HepG2 (cell line): Measurements from ENCODE around the gene RB1. TPM values are rescaled to one million over a fixed set of nuclear protein-coding genes. Genes with fewer than 3 reads are reported as not detected.

Experiments
- ATAC-seq: fragments of 200-7000 bp; cut with Tn5 transposase; 3 replicates; pipeline ENCODE4 v1.9.1; 2020; ENCODE audit warnings: mild to moderate bottlenecking, moderate library complexity
- BruUV-seq: library from RNA; stranded (reverse); fragments of 400-500 nt; replicated peaks from 2 replicates; lab custom pipeline; 2021; lab: Mats Ljungman, UMichigan
- CTCF ChIA-PET: fragments of 300-600 bp; formaldehyde crosslinking; extraction: SDS; loops from one replicate; lab custom pipeline; 2021; ENCODE audit warnings: low total read pairs, inconsistent platforms, low intra/inter-chr PET ratio; lab: Yijun Ruan, JAX
- POLR2A ChIA-PET: fragments of 350-600 bp; sonication (Branson Sonifier 250); formaldehyde crosslinking; loops from one replicate; lab custom pipeline; 2020; ENCODE audit warnings: antibody characterized with exemption, inconsistent platforms; lab: Yijun Ruan, JAX
- DNase-seq: peaks from one replicate; pipeline ENCODE4 v3.0.0-alpha.2; 2015; ENCODE audit warnings: low spot score
- FAIRE-seq: peaks from 3 replicates; lab custom pipeline; 2011; peaks lifted over from hg19 to GRCh38; lab: Jason Lieb, UNC
- H2AFZ ChIP-seq: one replicate; pipeline ENCODE4 v1.6.1; 2011; ENCODE audit warnings: low read length, inconsistent platforms
- H3K27ac ChIP-seq: fragments of 300-600 bp; 3 replicates; pipeline ENCODE4 v1.8.0; 2011; ENCODE audit warnings: mixed run types, mild to moderate bottlenecking, mixed read lengths, low read length, inconsistent platforms; ENCODE audit not compliant: insufficient read depth; ENCODE audit errors: extremely low read length
- H3K27me3 ChIP-seq, 2 experiments: fragments of 200-600 bp in 1 of 2; 2 replicates in 1 of 2; 3 replicates in 1 of 2; pipeline versions ENCODE4 v1.6.0 to v1.8.0; 2011; ENCODE audit warnings: low read length in 2 of 2, mild to moderate bottlenecking in 2 of 2, moderate library complexity in 2 of 2, inconsistent platforms in 1 of 2; ENCODE audit not compliant: insufficient read depth in 2 of 2, control insufficient read depth in 1 of 2
- H3K36me3 ChIP-seq, 2 experiments: fragments of 200-600 bp in 1 of 2; replicated peaks in 1 of 2; 2 replicates in 1 of 2; 3 replicates in 1 of 2; pipeline versions ENCODE4 v1.5.1 to v1.8.0; 2011; ENCODE audit warnings: low read length in 2 of 2, inconsistent platforms in 1 of 2; ENCODE audit not compliant: insufficient read depth in 2 of 2, control insufficient read depth in 1 of 2
- H3K4me1 ChIP-seq: 2 replicates; pipeline ENCODE4 v1.5.1; 2012; ENCODE audit warnings: low read length, inconsistent platforms; ENCODE audit not compliant: insufficient read depth
- H3K4me2 ChIP-seq: 2 replicates; pipeline ENCODE4 v1.6.0; 2011; ENCODE audit warnings: low read depth, low read length, inconsistent platforms
- H3K4me3 ChIP-seq, 3 experiments: fragments of 200-600 bp in 1 of 3; sonication (generic), shearing (Covaris generic) in 1 of 3; replicated peaks in 1 of 3; 2 replicates each; pipeline ENCODE4 v1.5.1; 2011 to 2016; ENCODE audit warnings: low read length in 3 of 3, inconsistent platforms in 2 of 3, low read depth in 2 of 3, mild to moderate bottlenecking in 2 of 3, control low read depth in 1 of 3, mixed read lengths in 1 of 3; ENCODE audit not compliant: insufficient read depth in 1 of 3
- H3K79me2 ChIP-seq: one replicate; pipeline ENCODE4 v1.6.1; 2011; ENCODE audit warnings: low read length, inconsistent platforms; ENCODE audit not compliant: insufficient read depth
- H3K9ac ChIP-seq: 2 replicates; pipeline ENCODE4 v1.6.0; 2011; ENCODE audit warnings: mild to moderate bottlenecking, low read depth, low read length, inconsistent platforms; ENCODE audit not compliant: insufficient read depth
- H3K9me3 ChIP-seq: 2 replicates; pipeline ENCODE4 v1.5.1; 2012; ENCODE audit warnings: mild to moderate bottlenecking, low read length
- H4K20me1 ChIP-seq: 2 replicates; pipeline ENCODE4 v1.6.0; 2011; ENCODE audit warnings: inconsistent platforms, mild to moderate bottlenecking, low read length, moderate library complexity; ENCODE audit not compliant: insufficient read depth
- FIP1L1 ChIP-seq: fragments of 200-400 bp; formaldehyde crosslinking; IDR thresholded peaks from 2 replicates; pipeline ENCODE4 v1.6.1; 2018; ENCODE audit warnings: low read depth, mild to moderate bottlenecking, low read length, moderate library complexity, borderline replicate concordance; ENCODE audit not compliant: insufficient read depth
- HMG20B ChIP-seq: conservative IDR thresholded peaks from 2 replicates; pipeline ENCODE4 v1.6.1; 2016; ENCODE audit warnings: missing genetic modification reagents, missing compliant biosample characterization
- KDM5A ChIP-seq: fragments of 200-600 bp; sonication (generic); IDR thresholded peaks from 2 replicates; pipeline ENCODE4 v1.7.0; 2018; ENCODE audit warnings: antibody characterized with exemption, mild to moderate bottlenecking, low read length, borderline replicate concordance
- NONO ChIP-seq, 2 experiments: fragments of 450-650 bp in 1 of 2; sonication (generic) in 1 of 2; formaldehyde crosslinking in 1 of 2; IDR thresholded peaks in 1 of 2; conservative IDR thresholded peaks in 1 of 2; 2 replicates each; pipeline versions ENCODE4 v1.6.1 to v1.8.0; 2017 to 2022; ENCODE audit warnings: mild to moderate bottlenecking in 1 of 2, missing genetic modification reagents in 1 of 2, moderate library complexity in 1 of 2
- NR2F2 ChIP-seq: IDR thresholded peaks from 2 replicates; pipeline ENCODE4 v1.6.1; 2012; ENCODE audit warnings: low read depth, inconsistent platforms, borderline replicate concordance
- RFX5 ChIP-seq: IDR thresholded peaks from 2 replicates; pipeline ENCODE4 v1.6.1; 2011; ENCODE audit warnings: low read depth, low read length, improper control_type of control experiment
- SCMH1 ChIP-seq: sonication (generic); formaldehyde crosslinking; IDR thresholded peaks from 2 replicates; pipeline ENCODE4 v1.9.0; 2021; ENCODE audit warnings: missing genetic modification reagents, mild to moderate bottlenecking, borderline replicate concordance
- SMAD9 ChIP-seq: sonication (generic); formaldehyde crosslinking; IDR thresholded peaks from 2 replicates; pipeline ENCODE4 v1.5.1; 2020; ENCODE audit warnings: mild to moderate bottlenecking, missing genetic modification reagents
- SMYD3 ChIP-seq: sonication (generic); formaldehyde crosslinking; IDR thresholded peaks from 2 replicates; pipeline ENCODE4 v1.8.1; 2023; ENCODE audit warnings: mild to moderate bottlenecking, missing genetic modification reagents
- TCF12 ChIP-seq, 2 experiments: fragments of 450-650 bp in 1 of 2; sonication (generic) in 1 of 2; formaldehyde crosslinking in 1 of 2; IDR thresholded peaks; 2 replicates each; pipeline versions ENCODE4 v1.6.1 to v1.8.0; 2017 to 2022; ENCODE audit warnings: antibody characterized with exemption in 1 of 2, mild to moderate bottlenecking in 1 of 2, missing genetic modification reagents in 1 of 2, moderate library complexity in 1 of 2
- TEAD3 ChIP-seq: optimal IDR thresholded peaks from 2 replicates; pipeline ENCODE3; 2016; ENCODE audit warnings: borderline replicate concordance
- TFDP2 ChIP-seq: sonication (generic); formaldehyde crosslinking; IDR thresholded peaks from 2 replicates; pipeline ENCODE4 v1.4.0; 2020; ENCODE audit warnings: missing genetic modification reagents
- TGIF2 ChIP-seq: IDR thresholded peaks from 2 replicates; pipeline ENCODE4 v1.6.1; 2016; ENCODE audit warnings: control low read depth, missing compliant biosample characterization
- THAP8 ChIP-seq: sonication (generic); formaldehyde crosslinking; IDR thresholded peaks from 2 replicates; pipeline ENCODE4 v1.5.1; 2020; ENCODE audit warnings: missing genetic modification reagents, mild to moderate bottlenecking, borderline replicate concordance
- ZNF512 ChIP-seq: sonication (generic); formaldehyde crosslinking; IDR thresholded peaks from 2 replicates; pipeline ENCODE4 v1.4.0; 2020; ENCODE audit warnings: mild to moderate bottlenecking, missing genetic modification reagents
- ZNF788 ChIP-seq: sonication (generic); formaldehyde crosslinking; IDR thresholded peaks from 2 replicates; pipeline ENCODE4 v1.5.0; 2020; ENCODE audit warnings: mild to moderate bottlenecking, missing genetic modification reagents, borderline replicate concordance
- ZNF839 ChIP-seq: sonication (generic); formaldehyde crosslinking; IDR thresholded peaks from 2 replicates; pipeline ENCODE4 v1.4.0; 2020; ENCODE audit warnings: missing genetic modification reagents, mild to moderate bottlenecking, borderline replicate concordance
- ZSCAN5A ChIP-seq: sonication (generic); formaldehyde crosslinking; IDR thresholded peaks from 2 replicates; pipeline ENCODE4 v1.8.0; 2022; ENCODE audit warnings: mild to moderate bottlenecking, missing genetic modification reagents, borderline replicate concordance
- WGBS: methylation state at CpG from one replicate; pipeline ENCODE4 v1.1.6; 2017; ENCODE audit warnings: low lambda C conversion rate; 5-methylcytosine and 5-hydroxymethylcytosine counted together
- in situ Hi-C: cut with HindIII; loops from 2 replicates; pipeline ENCODE4 v1.10.0; 2017; ENCODE audit warnings: low pct_unique_long_range_greater_than_20kb; ENCODE audit not compliant: extremely low pct_ligation_motif_present
- intact Hi-C: fragments of 100-400 bp; cut with micrococcal nuclease; formaldehyde crosslinking; loops from one replicate; pipeline ENCODE4 v1.10.0; 2022; ENCODE audit not compliant: unreplicated experiment
- polyA plus RNA-seq, 8 experiments: library from polyadenylated mRNA; depleted of rRNA in 3 of 8; stranded (reverse) in 7 of 8; unstranded in 1 of 8; fragments of >200 nt; fragmentation: Illumina TruSeq in 4 of 8; extraction: Trizol in 4 of 8; gene quantifications; 2 replicates each; pipeline versions ENCODE4 v1.2.1 to v1.2.3, GENCODE V29; 2011 to 2016; ENCODE audit warnings: low read depth in 4 of 8, missing spikeins in 1 of 8, mixed read lengths in 1 of 8; ENCODE audit not compliant: insufficient read depth in 1 of 8
- total RNA-seq, 5 experiments: library from RNA; depleted of rRNA; stranded (reverse); fragments of >200 nt; fragmentation: Illumina TruSeq; extraction: Trizol; gene quantifications; 2 replicates each; pipeline ENCODE4 v1.2.3, GENCODE V29; 2016; ENCODE audit warnings: low read depth in 1 of 5

Gene RB1
- total and polyA plus RNA-seq, 2 of the 13 experiments (the other 11 are each of a cell fraction or from before 2014, with no cell fraction given), result 15.6 to 23.7 TPM

- no peak for ATAC-seq
- H3K9me3 ChIP-seq, result no peaks in the 10 kb centered on the region
- H3K9ac ChIP-seq, result no peak overlapping the region
- CTCF ChIA-PET, result no interaction called here
- FAIRE-seq, result no peak
- in situ Hi-C loops (no loop called here), intact Hi-C loops (no loop called here)
- H3K79me2 ChIP-seq, result no peaks in the 10 kb centered on the region
- H3K4me2 ChIP-seq, result no peak overlapping the region
- BruUV-seq, result no TSS peak
- peaks cover 3 to 16% of the 10 kb centered on the region in 2 experiments; a peak in 3 of 5 replicates for H3K36me3 ChIP-seq
- H3K27ac ChIP-seq, result no peak overlapping the region
- no peaks in the 10 kb centered on the region for H3K27me3 ChIP-seq
- H3K4me1 ChIP-seq, result no peaks in the 10 kb centered on the region
- no peaks in the 10 kb centered on the region for H4K20me1 ChIP-seq
- no peak overlapping the region for H3K4me3 ChIP-seq
- POLR2A ChIA-PET, result no interaction called here
- DNase-seq, result no peak
- H2AFZ ChIP-seq, result no peak overlapping the region
- WGBS, result 90% methylated on average over 2 of the region's 2 CpGs
- TF ChIP-seq NR2F2 (no peak), SMYD3 (CRISPR knock-in tag) (no peak), ZNF788 (CRISPR knock-in tag) (no peak), SCMH1 (CRISPR knock-in tag) (no peak), HMG20B (no peak), TGIF2 (no peak), RFX5 (no peak), ZNF839 (no peak), THAP8 (CRISPR knock-in tag) (no peak), KDM5A (no peak), FIP1L1 (no peak), TEAD3 (CRISPR knock-in tag) (no peak), SMAD9 (CRISPR knock-in tag) (no peak), TFDP2 (CRISPR knock-in tag) (no peak), ZNF512 (CRISPR knock-in tag) (no peak), NONO (IDR thresholded peaks at IDR 0.05) (no peak), NONO (CRISPR knock-in tag; conservative IDR thresholded peaks at IDR 0.05) (no peak), ZSCAN5A (CRISPR knock-in tag) (no peak), TCF12 (IDR thresholded peaks at IDR 0.05) (no peak), TCF12 (CRISPR knock-in tag; IDR thresholded peaks at IDR 0.05) (no peak)
These were observed 36.6 kb upstream of the RB1 start for GRCh38 chr13:48266701-48267639.
